GM18868 (cell line): ENCODE measurements around the gene GLB1L3.
A peak's percentile ranks its signal among the peaks of the same experiment; 100 is the strongest.
"Not testable (repeated sequence)": the region's sequence is repeated elsewhere in the genome, so short reads cannot be mapped to it uniquely, and the experiment has no call there.

Experiments used
- ATAC-seq: cut with Tn5 transposase; IDR thresholded peaks from one replicate; pipeline ENCODE4 v1.9.1; 2021; ENCODE audit warnings: mild to moderate bottlenecking, moderate library complexity; ENCODE audit not compliant: unreplicated experiment

The GLB1L3 gene

DNA sequence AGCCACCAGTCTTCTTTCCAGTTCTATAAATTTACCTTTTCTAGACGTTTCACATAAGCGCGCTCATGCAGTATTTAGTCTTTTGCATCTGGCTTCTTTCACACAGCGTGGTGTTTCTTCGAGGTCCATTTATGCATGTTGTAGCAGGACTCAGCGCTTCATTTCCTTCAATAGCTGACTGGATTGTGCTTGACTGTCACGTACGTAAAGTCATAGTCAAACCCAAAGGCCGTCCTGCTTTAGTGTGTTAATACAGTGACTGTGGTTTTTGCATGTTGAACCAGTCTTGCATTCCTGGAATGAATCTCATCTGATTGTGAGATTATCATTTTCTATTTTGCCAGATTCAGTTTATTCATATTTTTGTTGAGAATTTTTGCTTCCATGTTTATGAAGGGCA, 18.5 kb downstream of the GLB1L3 start:
- ATAC-seq, result no peak

DNA sequence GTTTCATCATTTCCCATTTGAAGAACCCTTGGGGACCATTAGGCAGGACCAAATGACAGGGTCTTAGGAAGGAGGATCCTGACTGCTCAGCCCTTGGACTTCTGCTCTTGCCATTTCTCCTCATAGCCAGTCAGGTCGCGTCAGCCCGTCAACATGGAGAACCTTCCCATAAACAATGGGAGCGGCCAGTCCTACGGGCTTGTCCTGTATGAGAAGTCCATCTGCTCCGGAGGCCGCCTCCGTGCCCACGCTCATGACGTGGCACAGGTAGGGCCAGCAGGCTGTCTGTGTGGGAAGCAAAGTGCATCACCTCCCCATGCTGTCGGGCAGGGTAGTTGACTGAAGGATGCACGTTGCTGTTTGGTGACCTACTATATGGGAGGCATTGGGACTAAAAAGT, 36.0 kb downstream of the GLB1L3 start:
- ATAC-seq, result no peak

GRCh38 chr11:134312807-134313206, 36.6 kb downstream of the GLB1L3 start:
- no peak for ATAC-seq

- no peak for ATAC-seq
Measured at GRCh38 chr11:134313379-134313778, 37.2 kb downstream of the GLB1L3 start.

- ATAC-seq, result no peak
Measured at GRCh38 chr11:134313821-134314607, 37.8 kb downstream of the GLB1L3 start.

GRCh38 chr11:134317103-134317502, 40.9 kb downstream of the GLB1L3 start:
- ATAC-seq, result no peak

DNA sequence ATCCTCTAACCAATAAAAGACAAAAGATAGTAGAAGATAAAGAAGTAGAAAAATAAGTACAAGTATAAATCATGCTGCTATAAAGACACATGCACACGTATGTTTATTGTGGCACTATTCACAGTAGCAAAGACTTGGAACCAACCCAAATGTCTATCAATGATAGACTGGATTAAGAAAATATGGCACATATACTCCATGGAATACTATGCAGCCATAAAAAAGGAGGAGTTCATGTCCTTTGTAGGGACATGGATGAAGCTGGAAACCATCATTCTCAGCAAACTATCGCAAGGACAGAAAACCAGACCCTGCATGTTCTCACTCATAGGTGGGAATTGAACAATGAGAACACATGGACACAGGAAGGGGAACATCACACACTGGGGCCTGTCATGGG, 45.2 kb downstream of the GLB1L3 start:
- not testable (repeated sequence) for ATAC-seq

- ATAC-seq, result no peak
Measured at GRCh38 chr11:134322553-134322952, 46.4 kb downstream of the GLB1L3 start.

DNA sequence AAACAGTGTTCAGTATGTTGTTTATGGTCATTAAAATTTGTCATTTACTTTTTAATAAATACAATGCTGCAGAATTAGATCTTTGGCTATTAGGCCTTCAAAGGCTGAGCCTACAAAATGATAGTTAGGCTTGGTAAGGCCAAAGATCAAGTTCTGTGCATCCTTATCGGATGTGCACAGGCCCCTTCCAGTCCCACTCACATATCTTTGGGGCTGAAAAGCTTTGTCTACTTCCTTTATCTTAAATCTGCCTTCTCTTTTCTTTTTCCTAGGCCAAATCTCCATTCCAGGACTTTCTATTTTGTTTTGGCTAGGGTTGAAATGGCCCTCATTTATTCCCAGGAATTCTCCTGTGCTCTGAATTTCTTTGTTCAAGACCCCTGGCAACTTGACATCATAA, 52.3 kb downstream of the GLB1L3 start:
- no peak for ATAC-seq

DNA sequence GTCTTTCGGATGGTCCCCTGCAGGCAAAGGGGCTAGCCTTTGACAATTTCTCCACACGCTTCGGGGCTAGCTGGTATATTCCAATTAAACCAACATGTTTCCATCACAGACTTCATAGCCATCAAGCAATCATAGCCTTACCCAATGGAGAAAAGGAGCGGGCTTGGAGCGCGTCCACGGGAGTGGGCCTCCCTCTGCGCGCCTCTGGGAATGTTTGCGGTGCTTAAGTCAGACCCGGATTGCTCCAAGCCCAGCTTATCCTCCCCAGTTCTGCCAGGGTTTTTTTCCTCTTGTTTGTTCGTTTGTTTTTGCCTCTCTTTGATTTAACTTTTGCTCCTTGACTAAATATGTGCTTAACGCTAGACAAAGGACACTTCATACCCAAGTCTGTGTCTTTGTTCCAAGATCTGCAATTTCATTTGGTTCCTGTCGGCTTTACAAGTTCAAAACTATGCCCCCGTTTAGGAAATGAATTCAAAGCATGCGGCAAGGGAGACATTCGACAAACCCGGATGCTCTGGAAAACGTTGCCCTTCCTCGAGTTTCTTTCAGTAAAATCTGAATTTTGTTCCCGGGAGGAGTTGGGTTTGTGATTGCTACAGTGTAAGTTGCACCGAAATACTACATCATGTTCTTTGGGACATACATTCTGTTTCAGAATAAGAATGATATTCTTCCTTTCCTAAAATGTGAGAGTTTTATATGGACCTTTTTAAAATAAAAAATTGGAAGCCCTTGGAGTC, 54.6 kb downstream of the GLB1L3 start:
- ATAC-seq, result no peak

DNA sequence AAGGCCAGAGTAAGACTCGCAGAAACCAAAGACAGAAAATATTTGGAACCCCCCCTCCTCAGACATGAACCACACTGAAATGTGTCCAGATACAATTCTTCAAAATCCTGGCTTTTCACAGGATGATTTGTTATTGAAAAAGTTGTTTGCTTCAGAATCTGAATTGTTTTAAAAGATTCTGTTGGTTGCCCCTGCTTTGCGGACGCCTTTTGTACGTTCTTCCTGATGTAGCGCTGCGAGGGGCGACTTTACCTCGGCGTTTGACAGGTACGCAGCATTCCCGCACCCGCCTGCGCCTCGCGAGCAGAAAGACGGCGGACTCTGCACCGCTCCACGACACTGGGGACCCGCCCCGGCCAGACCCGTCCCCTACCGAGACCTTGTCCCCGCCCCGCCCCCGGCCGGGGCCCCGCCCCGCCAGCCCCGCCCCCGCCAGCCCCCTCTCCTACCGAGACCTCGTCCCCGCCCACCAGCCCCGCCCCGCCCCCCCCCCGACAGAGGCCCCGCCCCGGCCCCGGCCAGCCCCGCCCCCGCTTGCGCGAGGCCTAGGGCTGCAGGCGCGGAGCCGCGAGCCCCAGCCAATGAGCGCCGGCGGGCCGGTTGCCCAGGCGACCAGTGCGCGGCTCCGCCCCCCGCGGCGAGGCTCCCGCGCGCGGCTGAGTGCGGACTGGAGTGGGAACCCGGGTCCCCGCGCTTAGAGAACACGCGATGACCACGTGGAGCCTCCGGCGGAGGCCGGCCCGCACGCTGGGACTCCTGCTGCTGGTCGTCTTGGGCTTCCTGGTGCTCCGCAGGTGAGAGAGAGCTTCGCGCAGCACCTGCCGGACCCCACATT, 55.4 kb downstream of the GLB1L3 start, which contains the start of gene GLB1L2:
TSS of gene GLB1L2 (plus strand) at position 635 of the 835 bp plus-strand sequence. CDS start at position 709, 74 bp downstream.
- peak; percentile 88 for ATAC-seq

DNA sequence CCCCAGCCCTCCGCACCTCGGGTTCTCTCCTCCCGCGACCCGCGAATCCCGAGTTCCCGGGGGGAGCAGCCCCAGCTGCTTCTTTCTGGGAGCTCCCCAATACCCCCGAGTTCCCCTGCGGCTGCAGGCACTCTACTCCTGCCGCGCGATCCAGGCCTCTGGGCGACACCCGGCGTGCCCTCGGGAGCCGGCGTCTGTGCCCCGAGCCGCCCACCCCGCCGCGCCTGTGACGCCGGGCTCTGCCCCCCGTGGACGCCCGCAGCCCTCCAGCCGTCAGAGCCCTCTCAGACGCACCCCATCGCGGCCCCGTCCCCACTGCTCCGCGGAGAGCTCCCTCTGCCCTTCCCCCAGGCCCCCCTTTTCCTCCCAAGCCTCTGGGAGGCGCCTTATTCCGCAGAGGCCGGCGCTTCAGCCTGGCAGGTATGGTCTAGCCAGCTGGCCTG, 56.0 kb downstream of the GLB1L3 start:
- ATAC-seq, result peak; percentile 24

- ATAC-seq, result no peak
Measured at GRCh38 chr11:134332782-134333181, 56.6 kb downstream of the GLB1L3 start.

- no peak for ATAC-seq
Measured at GRCh38 chr11:134333312-134333711, 57.1 kb downstream of the GLB1L3 start.

- no peak for ATAC-seq
Measured at GRCh38 chr11:134333946-134334345, 57.8 kb downstream of the GLB1L3 start.

- no peak for ATAC-seq
Measured at GRCh38 chr11:134334796-134335571, 58.8 kb downstream of the GLB1L3 start.

GRCh38 chr11:134337051-134337450, 60.9 kb downstream of the GLB1L3 start:
- no peak for ATAC-seq

DNA sequence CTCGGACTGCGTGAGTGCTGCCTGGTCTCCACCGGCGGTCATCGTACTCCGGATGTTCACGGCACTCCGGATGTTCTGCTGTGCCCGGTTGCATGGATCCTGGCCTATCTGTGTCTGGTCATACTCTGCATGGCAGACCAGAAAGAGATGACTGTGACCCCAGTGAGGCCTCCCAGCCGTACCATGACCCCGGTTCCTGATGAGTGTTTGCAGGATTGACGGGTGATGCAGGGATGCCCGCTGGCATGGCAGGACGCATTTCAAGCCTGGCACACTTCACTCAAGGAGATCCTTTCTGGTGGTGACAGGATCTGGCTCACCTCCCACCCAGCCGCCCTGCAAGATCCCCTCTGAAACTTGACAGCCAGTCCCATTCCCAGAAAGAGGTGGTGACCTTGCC, 61.9 kb downstream of the GLB1L3 start:
- ATAC-seq, result no peak

- no peak for ATAC-seq
Measured at GRCh38 chr11:134338654-134339053, 62.5 kb downstream of the GLB1L3 start.

DNA sequence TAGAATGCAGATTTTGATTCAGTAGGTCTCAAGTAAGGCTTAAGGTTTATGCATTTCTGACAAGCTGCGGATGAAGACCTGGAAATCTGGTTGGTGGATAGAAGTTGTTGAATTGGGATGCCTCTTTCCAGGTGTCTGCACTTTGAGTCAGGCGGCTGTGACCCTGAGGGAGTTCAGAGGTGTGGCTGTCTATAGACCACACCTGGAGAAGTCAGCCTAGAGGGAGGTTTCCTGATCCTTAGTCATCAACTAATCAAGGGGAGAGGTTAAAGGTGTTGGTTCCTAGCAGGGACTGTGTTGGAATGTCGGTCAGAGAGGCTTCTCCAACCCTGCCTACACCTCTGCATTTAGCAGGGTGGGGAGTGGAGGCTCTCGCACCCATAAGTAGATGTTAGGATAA, 63.6 kb downstream of the GLB1L3 start:
- no peak for ATAC-seq
